ENCODE results near the gene ARHGEF19.
"Not testable (repeated sequence)": the region's sequence is repeated elsewhere in the genome, so short reads cannot be mapped to it uniquely, and the experiment has no call there.

Gene ARHGEF19

DNA sequence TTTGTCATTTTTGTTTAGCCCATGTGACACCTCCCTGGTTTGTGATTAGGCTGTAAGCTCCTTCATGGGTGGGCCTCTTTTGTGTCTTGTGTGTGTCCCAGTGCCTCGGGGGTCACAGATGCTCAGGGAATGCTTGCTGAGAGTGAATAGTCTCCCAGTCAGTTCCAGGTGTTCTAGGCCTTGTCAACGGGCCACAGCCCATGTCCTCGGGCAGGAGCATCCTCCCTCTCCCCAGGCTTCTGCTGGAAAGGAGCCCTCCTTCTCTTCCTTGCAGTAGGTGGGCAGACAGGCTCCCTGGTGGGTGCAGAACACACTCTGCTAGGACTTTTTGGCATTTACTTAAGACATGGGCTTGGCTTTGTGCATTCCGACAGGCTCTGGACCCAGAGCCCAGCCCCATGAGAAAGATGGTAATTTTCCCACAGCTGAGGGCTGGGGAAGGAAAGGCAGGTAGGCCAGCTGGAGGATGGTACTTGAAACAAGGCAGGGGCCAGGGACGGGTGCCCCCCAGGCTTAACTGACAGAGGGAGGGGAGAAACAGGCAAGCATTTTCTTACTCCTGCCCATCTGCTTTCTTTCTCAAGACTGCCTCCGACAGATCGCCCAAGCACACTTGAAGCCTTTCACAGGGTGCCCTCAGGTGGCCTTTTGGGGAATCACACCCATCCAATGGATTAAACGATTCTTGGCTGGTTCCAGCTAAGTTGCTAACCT lies 31.6 kb upstream of the ARHGEF19 start:
- peak; percentile 62 for DNase-seq

DNA sequence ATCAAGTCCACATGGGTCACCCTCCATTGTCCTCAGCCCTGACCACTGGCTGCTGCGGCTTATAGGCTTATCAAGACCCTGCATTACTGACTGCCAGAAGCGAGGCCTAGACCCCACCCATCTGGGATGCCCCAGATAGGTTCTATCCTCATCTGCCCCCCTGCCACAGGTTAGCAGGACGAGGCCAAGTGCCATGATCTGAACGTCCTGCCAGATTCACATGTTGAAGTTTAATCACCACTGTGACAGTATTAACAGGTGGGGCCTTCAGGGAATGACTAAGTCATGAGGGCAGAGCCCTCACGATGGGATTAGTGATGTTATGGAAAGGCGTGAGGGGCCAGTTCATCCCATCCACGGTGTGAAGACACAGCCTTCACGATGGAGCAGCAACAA lies 30.8 kb upstream of the ARHGEF19 start:
- DNase-seq, result no peak

DNA sequence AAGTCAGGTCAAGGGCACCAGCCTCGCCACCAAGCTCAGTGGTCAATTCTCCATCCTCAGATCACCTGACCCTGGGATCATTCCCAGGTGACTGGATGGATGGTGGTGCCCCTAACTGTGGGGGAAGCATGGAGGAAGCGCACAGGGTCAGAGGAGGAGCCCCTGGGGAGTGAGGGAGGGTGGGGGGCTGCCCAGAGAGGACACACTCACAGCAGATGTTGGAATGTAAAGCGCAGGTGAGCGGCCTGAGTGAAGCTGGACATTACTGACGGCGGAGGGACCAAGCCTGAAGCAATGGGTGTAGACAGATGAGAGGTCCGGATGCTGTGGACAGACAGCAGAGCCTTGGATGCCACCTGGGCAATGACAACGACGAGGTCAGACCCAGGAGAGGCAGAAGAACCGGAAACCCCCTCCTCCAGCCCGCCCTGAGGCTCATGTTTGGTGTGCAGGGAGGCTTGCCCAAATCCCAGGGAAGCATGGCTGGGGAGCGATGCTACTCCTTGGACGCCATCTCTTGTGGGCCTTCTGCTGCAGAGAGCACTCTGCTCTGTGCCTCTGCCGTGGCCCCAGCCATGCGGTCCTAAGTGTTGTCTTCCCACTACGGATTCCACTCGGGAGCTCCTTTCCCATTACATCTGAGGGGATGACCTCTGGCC lies 30.2 kb upstream of the ARHGEF19 start:
- no peak for DNase-seq

DNA sequence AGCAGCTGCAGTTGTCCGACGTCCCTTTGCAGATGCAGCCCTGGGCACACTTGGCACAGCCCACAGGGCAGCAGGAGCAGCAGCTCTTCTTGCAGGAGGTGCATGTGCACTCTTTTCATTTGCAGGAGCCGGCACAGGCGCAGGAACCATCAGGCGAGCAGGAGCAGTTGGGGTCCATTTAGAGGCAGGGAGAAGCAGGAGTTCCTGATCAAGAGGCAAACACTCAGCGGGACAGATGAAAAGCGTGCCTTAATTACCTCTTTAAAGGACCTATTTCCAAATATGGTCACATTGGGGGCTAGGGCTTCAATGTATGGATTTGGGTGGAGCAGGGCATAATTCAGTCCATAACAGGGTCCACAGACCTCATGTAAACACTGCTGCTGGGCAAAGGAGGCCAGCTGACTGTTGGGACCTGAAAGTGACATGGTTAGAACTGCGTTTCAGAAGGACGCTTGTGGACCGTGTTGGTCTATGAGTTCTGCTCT lies 28.8 kb upstream of the ARHGEF19 start:
- DNase-seq, result no peak

DNA sequence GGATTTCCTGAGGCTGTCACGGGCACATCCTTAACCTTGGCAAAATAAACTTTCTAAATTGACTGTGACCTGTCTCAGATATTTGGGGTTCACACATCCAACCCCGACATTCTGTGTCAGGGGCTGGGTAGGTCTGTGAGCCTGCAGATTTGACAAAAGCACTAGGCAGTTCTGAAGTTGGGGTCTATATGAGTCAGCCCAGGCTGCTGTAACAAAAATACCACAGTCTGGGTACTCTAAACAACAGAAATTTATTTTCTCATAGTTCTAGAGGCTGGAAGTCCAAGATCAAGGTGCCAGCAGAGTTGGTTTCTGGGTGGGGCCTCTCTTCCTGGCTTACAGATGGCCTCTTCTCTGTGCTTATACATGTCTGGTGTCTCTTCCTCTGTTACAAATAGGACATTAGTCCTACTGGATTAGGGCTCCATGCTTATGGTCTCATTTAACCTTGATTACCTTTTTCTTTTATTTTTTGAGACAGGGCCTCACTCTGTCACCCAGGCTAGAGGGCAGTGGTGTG lies 27.6 kb upstream of the ARHGEF19 start:
- DNase-seq, result no peak

DNA sequence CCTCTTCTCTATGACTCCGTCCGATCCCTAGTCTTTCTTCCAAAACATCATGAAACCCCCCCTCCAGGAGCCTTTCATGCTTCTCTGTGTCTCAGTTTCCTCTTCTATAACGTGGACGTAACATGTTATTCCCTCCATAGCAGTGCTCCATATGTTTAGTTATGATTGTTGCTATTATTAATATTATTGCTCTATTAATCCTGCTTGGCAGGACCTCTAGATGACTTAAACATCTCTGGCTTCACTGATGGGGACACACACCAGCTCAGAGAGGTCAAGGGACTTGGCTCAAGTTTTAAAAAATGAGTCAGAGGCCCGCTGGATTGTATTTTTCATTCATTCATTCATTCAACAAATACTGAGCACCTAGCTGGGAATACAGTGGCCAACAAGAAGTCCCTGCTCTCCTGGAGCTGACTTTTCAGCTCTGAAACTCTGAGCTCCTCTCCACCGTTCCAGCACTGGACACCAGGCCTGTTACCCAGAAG lies 24.9 kb upstream of the ARHGEF19 start:
- DNase-seq, result peak; percentile 32

DNA sequence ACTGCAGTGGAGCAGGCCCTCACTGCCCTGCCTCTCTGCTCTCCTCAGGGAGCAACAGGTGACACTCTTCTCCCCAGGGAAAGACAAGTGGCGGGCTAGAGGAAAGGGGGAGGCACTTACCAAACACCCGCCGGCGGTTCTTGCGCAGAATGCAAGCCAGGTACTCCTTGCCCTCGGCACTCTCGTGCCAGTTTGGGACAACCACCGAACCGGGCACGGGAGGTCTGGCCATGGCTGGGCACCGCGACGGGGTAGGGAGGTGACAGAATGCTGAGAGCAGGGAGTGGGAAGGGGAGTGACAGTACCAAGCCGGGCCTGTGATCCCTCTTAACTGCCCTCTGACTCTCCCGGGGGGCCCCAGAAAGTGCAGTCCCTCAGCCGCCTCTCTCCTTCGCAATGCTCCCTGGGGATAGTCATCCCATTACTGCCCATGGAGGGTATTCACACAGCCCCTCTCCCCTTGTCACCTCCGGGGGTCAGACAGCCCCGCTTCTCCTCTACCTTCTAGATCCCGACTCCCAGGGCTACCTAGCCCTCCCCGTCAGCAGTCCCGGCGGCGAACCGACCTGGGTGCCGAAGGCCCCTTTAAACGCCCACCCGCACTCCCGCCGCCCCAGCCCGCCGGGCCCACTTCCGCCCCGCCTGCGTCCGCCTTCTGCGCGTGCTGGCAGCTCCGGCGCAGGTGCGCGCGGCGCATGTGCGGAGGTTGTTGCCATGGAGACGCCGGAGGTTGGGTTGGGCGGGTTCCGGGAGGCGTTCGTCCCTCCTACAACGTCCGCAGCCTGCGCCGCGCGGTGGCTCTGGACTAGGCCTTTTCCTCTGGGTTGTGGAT lies 24.3 kb upstream of the ARHGEF19 start, which contains the start of gene CPLANE2:
Gene CPLANE2 (minus strand): TSS at position 673 of the 832 bp plus-strand sequence. CDS start 441 bp downstream, at position 232.
- DNase-seq, result peak; percentile 87

DNA sequence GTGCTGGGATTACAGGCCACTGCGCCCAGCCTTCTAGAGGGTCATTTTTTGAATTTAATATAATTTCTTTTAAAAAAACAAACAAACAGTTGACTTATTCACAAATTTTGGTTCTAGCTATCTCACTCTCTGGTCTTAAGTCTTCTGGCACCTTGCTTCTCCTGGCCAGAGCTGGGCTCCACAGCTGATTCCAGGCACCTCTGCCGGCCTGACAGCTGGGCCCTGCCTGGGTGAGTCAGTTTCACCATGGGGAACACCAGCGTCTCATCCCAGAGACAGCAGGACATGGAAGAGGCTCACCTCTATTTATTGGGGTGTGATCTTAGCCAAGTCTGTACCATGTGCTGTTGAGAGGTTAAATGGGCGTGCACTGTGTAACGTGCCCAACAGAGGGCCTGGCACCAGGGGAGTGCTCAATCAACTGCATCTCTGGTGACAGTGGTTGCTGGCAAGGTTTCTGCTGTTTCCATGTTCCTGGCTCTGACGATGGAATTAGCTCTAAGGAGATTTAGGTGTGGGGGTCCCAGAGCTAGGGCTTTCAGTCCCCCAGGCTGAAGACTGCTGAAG lies 23.6 kb upstream of the ARHGEF19 start:
- peak; percentile 34 for DNase-seq

DNA sequence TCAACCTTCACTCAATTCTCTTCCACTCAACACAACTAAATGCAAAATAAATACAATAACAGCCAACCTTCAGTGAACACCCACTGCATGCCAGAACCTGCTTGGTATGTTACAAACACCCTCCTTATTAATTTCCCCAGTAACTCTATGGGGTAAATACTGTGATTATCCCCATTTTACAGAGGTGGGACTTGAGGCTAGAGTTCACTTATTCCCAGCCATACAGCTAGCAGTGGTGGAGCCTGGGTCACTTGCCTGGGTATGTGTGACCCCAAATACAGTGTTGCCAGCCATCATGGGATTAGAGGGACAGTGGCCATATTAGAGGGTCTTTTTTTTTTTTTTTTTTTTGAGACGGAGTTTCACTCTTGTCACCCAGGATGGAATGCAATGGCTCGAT lies 22.9 kb upstream of the ARHGEF19 start:
- no peak for DNase-seq

DNA sequence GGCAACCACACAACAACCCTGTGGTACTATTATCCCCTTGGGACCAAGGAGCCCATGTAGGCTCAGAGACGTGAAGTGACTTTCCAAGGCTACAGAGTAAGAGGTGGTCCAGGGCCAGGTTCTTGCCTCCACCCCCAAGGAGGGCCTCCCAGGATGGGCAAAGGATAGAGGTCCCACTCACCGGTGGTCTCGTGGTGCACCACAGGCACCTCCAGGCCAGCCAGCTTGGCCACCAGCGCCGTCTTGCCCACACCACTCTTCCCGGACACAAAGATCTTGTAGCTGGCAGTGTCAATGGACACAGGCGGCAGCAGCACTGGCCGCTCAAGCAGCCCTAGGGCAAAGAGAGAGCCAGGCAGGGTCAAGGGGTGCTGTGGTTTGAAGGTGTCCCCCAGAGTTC lies 21.0 kb upstream of the ARHGEF19 start:
- DNase-seq, result no peak

DNA sequence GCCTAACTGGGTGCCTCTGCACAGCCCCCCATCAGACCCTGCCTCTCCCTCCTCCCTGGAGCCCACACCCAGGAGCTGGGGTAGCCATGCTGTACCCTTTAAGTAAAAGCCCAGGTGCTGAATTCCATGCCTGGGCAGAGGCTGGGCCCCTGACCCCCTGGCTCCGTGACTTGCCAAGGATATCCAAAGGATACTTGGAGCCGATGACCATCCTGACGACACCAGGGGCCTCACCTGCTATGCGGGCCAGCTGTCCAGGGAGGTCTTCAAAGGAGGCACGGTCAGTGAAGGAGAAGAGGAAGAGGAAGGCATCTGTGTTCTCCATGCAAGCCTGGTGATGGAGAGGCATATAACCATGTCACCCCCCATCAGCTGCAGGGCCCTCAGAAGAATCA lies 19.9 kb upstream of the ARHGEF19 start:
- DNase-seq, result no peak

DNA sequence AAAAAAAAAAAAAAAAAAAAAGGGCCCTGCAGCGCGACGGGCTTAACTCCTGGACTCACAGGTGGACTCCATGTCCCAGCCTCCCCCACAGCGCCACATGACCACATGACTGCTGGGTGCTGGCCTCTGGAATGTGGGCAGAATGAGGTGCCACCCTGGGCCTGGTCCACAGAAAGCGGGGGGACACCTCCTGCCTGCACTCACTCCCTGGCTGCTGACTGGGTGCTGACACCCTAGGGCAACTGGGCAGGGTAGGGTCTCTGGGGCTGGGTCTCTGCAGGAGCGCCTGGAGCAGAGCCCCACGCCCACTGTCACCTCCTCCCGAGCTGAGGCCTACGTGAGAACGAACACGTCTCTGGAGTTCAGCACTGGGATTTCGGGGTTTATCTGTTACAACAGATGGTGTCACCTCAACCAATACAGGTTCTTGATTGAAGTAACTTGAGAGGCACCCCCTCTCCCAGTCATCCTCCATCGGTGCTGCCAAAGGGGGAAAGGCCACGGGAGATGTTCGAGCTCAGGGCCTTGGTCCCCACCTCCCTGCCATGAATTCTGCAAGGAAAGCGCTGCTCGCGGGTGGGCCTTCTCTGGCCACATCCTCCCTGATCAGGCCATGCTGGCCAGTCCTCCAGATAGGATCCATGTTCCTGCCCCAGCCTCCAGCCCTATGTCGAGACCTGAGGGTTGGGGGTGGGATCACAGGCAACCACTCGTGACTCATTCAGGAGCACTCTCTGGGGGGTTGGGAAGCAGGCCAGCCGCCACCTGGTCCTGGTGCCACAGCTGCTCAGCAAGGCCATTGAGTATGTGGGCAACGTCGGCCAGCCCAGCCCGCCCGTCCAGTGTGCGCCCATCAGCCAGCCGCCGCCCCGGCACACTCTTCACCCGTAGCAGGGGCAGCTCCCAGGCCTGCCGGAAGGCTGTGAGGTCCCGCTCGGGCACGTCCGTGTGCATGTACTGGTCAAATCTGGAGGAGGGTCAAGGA lies 19.2 kb upstream of the ARHGEF19 start:
- no peak for DNase-seq

DNA sequence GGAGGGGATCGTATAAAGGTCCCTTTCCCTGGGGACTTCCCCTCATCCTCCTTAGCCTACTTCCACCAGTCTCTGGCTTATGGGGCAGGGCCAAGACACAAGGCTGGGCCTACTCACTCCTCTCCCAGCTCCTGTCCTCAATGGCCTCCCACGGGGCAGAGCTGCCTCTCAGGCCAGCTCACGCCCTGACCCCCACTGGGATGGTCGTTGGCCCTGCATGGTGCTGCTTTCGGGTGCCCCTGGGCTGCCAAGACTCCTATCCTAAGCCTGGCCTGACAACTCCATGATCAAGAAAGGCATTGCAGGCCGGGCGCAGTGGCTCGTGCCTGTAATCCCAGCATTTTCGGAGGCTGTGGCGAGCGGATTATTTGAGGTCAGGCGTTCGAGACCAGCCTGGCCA lies 18.3 kb upstream of the ARHGEF19 start:
- DNase-seq, result no peak

DNA sequence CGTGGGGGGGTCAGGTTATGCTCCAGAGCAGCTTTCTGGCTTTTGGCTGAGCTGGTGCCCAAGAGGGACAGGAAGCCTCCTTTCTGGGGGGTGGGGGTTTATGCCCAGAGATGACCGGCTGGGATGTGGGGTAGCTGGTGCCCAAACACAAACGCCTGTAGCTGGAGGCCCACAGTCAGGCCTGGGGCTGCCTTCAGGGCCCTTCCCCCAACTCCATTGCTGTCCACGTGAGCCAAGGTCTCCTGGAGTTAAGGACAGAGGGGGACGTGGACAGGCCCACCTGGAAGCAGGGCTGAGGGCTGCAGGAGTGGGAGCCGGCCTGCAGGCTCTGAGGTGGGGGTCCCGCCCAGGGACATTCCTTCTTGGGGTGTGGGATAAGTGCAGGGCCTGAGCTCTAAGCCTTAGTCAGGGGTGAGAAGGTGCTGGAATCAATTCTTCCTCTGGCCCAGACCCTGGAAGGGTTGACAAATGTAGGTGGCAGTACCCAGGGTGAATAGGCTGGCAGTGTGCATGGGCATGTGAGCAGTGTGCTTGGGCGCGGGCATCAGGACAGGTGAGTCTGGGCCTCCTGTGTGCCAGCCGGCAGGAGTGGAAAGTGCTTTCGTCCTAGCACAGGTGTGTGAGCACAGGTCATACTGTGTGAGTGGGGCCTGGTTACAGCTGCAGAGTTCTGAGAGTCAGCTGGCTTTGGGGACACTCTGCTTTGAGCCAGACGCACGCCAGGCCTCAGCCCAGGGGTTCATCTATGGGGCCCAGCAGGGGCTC lies 17.7 kb upstream of the ARHGEF19 start:
- DNase-seq, result no peak

DNA sequence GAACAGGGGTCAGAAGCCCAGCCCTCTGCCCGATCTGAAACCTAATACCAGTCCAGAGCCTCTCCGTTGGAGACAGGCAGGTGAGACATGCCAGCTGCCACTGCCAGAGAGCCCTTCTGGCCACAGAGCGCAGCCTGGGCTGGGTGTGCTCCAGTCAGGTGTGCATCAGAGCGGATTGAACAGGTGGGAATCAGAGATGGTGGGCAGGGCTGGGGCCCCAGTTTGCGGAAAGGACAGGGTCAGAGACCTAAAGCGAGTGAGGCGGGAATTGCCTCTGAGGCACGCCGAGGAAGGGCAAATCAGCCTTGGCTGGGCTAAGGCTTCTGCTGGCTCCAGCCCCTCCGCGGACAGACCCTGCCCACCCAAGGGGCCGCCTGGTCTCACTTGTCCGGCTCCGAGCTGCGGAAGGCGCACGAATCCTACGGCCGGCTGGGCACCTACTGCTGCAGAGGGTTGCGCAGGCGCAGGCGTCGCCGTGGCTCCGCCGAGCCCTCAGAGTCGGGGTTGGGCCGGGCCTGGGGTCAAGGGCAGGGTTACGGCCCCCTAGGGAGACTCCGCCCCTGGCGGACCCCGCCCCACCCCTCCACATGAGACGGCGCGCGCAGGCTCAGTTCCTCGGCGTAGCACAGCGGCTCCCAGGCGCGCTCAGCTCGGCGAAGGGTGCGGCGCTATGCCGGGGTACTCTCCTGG lies 14.2 kb upstream of the ARHGEF19 start:
- no peak for DNase-seq

DNA sequence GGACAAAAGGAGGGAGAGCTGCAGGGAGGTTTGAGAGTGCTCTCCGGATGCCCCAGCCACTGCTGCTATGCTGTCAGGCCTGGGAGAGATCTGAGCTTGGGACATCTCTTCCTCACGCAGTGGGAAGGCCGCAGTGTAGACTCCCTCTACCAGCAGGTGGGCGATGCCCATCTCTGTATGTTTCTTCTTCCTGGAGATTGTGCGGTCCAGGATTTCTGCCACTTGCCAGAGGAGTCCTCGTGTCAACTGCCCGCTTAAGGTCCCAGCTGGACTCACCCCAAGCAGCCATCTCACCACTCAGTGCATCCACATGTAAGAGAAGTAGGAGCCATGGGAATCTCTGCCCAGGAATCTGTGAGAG lies 13.7 kb upstream of the ARHGEF19 start:
- DNase-seq, result no peak

DNA sequence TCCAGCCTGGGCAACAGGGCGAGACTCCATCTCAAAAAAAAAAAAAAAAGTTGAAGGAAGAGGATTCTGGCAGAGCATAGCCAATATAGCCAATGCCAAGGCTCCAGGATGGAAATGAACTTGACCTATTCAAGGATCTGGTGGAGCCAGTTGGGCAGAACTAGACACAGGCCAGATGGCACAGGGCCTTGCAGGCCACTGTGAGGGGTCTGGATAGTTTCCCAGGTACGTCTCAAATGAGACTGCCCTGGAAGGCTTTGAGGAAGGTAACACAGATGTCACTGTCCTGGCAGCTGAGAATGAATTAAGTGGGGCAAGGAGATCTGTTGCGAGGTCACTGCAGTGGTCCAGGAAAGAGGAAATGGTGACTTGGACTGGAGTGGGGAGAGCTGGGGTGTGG lies 12.0 kb upstream of the ARHGEF19 start:
- DNase-seq, result no peak

DNA sequence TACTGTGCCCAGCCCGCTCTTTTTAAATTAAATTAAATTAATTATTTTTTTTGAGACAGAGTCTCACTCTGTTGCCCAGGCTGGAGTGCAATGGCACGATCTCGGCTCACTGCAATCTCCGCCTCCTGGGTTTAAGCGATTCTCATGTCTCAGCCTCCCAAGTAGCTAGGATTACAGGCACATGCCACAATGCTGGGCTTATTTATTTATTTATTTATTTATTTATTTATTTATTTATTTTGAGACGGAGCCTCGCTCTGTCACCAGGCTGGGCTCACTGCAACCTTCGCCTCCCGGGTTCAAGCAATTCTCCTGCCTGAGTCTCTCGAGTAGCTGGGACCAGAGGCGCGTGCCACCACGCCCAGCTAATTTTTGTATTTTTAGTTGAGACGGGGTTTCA lies 10.3 kb upstream of the ARHGEF19 start:
- not testable (repeated sequence) for DNase-seq

DNA sequence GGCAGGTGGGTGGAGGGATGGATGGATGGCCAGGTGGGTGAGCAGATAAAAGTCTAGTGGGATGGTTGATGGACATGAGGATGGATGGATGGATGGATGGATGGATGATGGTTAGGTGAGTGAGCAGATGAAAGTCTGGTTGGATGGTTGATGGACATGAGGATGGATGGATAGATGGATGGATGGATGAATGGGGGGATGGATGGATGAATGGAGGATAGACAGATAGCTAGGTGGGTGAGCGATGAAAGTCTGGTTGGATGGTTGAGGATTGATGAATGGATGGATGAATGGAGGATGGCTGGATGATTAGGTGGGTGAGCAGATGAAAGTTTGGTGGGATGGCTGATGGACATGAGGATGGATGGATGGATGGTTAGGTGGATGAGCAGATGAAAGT lies 9.0 kb upstream of the ARHGEF19 start:
- DNase-seq, result no peak

DNA sequence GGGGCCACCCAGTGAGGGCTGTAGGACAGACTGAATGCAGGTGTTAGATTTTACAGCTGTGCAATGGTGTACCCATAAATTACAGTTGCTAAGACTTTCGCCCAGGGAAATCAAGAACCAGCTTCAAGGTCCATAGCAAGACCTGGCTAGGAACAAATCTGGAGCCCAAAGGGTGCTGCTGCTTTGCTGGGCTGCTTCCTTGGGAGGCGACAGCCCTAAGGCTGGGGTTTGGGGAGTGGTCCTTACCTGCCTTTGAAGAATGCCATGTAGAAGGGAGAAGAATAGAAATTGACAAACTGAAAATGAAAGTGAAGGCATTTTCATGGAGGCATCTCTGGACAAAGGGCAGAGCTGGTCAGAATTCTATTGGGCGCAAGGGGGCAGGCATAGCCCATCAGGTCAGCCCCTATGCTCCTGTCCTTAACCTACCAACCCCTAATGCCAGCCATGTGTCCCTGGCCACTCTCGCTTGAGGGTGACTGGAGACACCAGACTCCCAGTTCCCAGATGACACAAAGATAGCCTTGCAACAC lies 7.6 kb upstream of the ARHGEF19 start:
- DNase-seq, result no peak
